Ovary (tissue), 9 donors: ENCODE data around the gene AUTS2. TPM values are rescaled to one million over a fixed set of nuclear protein-coding genes. Genes with fewer than 3 reads are reported as not detected.

Experiments
- DNase-seq, 5 donors: peaks; one replicate each; pipeline ENCODE4 v3.0.0-alpha.2; 2019 to 2020
- H3K27ac ChIP-seq, 2 donors: fragments of 200-600 bp; one replicate each; pipeline versions ENCODE4 v1.5.1 to v1.8.0; 2019 to 2022
- H3K27me3 ChIP-seq: fragments of 200-600 bp; one replicate; pipeline ENCODE4 v1.8.0; 2022
- H3K36me3 ChIP-seq: fragments of 200-600 bp; sonication (generic); one replicate; pipeline ENCODE4 v1.5.1; 2019
- H3K4me1 ChIP-seq: one replicate; pipeline ENCODE4 v1.8.1; 2013; ENCODE audit warnings: mild to moderate bottlenecking, moderate library complexity; ENCODE audit not compliant: insufficient read depth
- H3K4me3 ChIP-seq: fragments of 200-600 bp; sonication (generic); one replicate; pipeline ENCODE4 v1.5.1; 2017
- H3K9me3 ChIP-seq, 2 donors: fragments of 200-600 bp in 1 of 2; sonication (generic) in 1 of 2; one replicate each; pipeline versions ENCODE4 v1.5.1 to v1.8.1; 2013 to 2019; ENCODE audit warnings: mild to moderate bottlenecking in 1 of 2, moderate library complexity in 1 of 2
- EP300 ChIP-seq: sonication (generic); formaldehyde crosslinking; IDR thresholded peaks from one replicate; pipeline ENCODE4 v1.6.1; 2017; ENCODE audit warnings: antibody characterized with exemption
- POLR2A ChIP-seq: fragments of 450-650 bp; IDR thresholded peaks from one replicate; pipeline ENCODE4 v1.6.1; 2017; ENCODE audit warnings: antibody characterized with exemption, mild to moderate bottlenecking, moderate library complexity
- WGBS, 3 donors: extraction: QIAGEN DNeasy Blood & Tissue Kit in 1 of 3; methylation state at CpG; one replicate each; pipeline versions ENCODE4 v1.1.5 to v1.1.7; 2013 to 2017; 5-methylcytosine and 5-hydroxymethylcytosine counted together
- intact Hi-C, 4 donors: fragments of 100-400 bp; cut with DNase I; formaldehyde crosslinking; loops; one replicate each; pipeline versions ENCODE4 v1.11.0 to v1.15.1; 2022 to 2023
- polyA plus RNA-seq, 2 donors: library from polyadenylated mRNA; stranded (reverse); fragments of 200-250 nt in 1 of 2; fragments of 350-450 nt in 1 of 2; fragmentation: Illumina TruSeq in 1 of 2; extraction: RNeasy Lipid Tissue Mini Kit (QIAGEN cat#74804) in 1 of 2; gene quantifications; one replicate each; pipeline ENCODE4 v1.2.3, GENCODE V29; 2013 to 2014
- total RNA-seq, 7 donors: library from RNA; depleted of rRNA in 2 of 7; stranded (reverse); fragments of >200 nt in 2 of 7; fragmentation: NEBNext Ultra II Directional in 3 of 7; extraction: Animal tissue kit (Norgen Biotek cat#: 25700) in 3 of 7; gene quantifications; one replicate each; pipeline versions ENCODE4 v1.1.0 to v1.2.4, GENCODE V29; 2016 to 2023
- TF ChIP-seq, protein P1 (sequence below), 3 donors: fragments of 450-650 bp in 2 of 3; fragments of 200-600 bp in 1 of 3; IDR thresholded peaks; one replicate each; pipeline versions ENCODE4 v1.5.1 to v1.8.0; 2016 to 2022; ENCODE audit warnings: antibody characterized with exemption in 3 of 3, mild to moderate bottlenecking in 1 of 3
- donor health status: DM: no; HTN: no; CAD: no; lungs with moderate emphysema.
- donor health status: DM: no; HTN: no; CAD: no.
- donor health status: Bipolar disorder and iron deficiency.
- donor health status: DM: yes; HTN: yes; CAD: no.
- donor health status: DM: no; HTN: no; CAD: no.
- donor health status: DM: yes; HTN: yes; CAD: no.

AUTS2 gene
- total and polyA plus RNA-seq, 9 donors = 18.3 to 60.9 (median 44.9) TPM

DNA sequence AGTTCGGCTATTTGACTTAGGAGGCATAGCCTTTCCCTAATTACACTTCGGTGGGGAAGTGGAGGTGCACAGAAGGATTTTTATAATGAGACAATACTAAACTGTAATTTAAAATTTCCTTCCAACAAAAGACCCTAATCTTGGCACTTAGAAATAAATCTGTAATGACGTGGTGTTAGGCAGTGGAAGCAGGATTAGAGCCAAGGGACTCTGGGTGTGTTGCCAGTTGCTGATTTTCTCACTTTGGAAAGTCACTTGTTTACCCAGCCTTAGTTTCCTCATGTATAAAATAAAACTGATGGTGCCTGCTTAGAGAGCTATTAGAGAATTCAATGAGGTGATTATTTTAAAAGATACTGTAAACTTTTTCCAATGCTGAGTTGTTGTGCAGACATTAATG, 287.2 kb downstream of the AUTS2 start:
- H3K36me3 ChIP-seq = no peaks in the 10 kb centered on the region
- intact Hi-C loops = loop anchor here in 1 of 4 donors (10.0 kb wide), 1 partner anchor 271 kb away; no protein-coding TSS in a partner anchor
- no peaks in the 10 kb centered on the region for H3K9me3 ChIP-seq
- H3K27ac ChIP-seq = no peak overlapping the region
- 50 to 64% (median 57%) methylated on average over 3 of the region's 3 CpGs for whole genome bisulfite sequencing, 3 donors
- peaks cover 6% of the 10 kb centered on the region for H3K4me1 ChIP-seq
- DNase-seq = no peak
- TF ChIP-seq POLR2A = no peak
- TF ChIP-seq, protein P1, sequence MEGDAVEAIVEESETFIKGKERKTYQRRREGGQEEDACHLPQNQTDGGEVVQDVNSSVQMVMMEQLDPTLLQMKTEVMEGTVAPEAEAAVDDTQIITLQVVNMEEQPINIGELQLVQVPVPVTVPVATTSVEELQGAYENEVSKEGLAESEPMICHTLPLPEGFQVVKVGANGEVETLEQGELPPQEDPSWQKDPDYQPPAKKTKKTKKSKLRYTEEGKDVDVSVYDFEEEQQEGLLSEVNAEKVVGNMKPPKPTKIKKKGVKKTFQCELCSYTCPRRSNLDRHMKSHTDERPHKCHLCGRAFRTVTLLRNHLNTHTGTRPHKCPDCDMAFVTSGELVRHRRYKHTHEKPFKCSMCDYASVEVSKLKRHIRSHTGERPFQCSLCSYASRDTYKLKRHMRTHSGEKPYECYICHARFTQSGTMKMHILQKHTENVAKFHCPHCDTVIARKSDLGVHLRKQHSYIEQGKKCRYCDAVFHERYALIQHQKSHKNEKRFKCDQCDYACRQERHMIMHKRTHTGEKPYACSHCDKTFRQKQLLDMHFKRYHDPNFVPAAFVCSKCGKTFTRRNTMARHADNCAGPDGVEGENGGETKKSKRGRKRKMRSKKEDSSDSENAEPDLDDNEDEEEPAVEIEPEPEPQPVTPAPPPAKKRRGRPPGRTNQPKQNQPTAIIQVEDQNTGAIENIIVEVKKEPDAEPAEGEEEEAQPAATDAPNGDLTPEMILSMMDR (IDR thresholded peaks at IDR 0.05) = no peak
- TF ChIP-seq EP300 = no peak
- no peaks in the 10 kb centered on the region for H3K27me3 ChIP-seq
- H3K4me3 ChIP-seq = no peak overlapping the region

DNA sequence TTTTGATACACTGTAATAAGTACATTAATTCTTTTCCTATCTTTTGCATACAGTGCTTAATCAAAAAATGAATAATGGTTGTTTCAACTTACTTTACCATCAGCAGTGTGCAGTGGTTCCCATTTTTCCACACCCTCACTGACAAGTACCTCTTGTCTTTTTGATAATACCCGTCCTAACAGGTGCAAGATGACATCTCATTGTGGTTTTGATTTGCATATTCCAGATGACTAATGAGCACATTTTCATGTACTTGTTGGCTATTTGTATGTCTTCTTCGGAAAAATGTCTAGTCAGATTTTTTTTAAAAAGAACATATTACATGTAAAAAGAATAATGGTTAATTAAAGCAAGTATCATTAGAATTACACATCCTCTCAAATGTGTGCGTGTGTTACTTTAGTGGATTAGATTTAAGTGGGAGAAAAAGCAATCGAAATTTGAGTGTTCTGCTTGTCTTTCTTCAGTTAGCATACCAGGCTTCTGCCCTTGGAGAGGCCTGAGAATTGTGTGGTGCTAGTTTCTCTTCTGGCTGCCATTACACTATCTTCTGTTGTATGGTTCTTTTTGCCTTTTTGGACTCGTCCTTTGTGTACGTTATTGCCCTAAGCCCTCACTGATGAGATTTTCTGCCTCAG, 291.2 kb downstream of the AUTS2 start:
- intact Hi-C loops = loop anchor here in 1 of 4 donors (10.0 kb wide), 1 partner anchor 275 kb away; no protein-coding TSS in a partner anchor
- Histone ChIP-seq H3K27me3 (no peaks in the 10 kb centered on the region), H3K4me1 (peaks cover 6% of the 10 kb centered on the region), H3K4me3 (no peak overlapping the region), H3K27ac (no peak overlapping the region), H3K9me3 (no peaks in the 10 kb centered on the region), H3K36me3 (no peaks in the 10 kb centered on the region)
- no peak for DNase-seq
- no peak for TF ChIP-seq EP300
- TF ChIP-seq POLR2A = no peak
- TF ChIP-seq, protein P1 (IDR thresholded peaks at IDR 0.05) = no peak
- 50 to 55% (median 51%) methylated on average over 6 of the region's 6 CpGs for WGBS, 3 donors

DNA sequence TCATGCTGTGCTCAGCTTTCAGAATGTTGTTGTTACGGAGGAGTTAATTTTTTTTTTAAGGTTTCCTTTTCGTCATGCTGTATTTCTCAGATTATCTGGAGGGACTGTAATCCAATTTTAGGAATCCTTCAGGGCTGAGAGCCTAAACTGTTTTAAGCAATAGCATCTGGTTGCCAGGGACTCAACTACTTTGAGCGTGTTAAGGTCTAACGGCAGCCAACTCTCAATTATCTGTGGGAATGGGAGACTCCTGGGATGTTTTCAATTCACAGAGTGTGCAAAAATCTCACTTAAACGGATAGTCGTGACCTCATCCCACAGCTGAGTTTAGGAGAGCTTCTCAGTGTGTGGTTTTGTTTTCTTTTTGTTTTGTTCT, 291.7 kb downstream of the AUTS2 start:
- intact Hi-C loops = loop anchor here in 1 of 4 donors (10.0 kb wide), 1 partner anchor 275 kb away; no protein-coding TSS in a partner anchor
- WGBS, 3 donors = 12 to 18% (median 14%) methylated on average over 6 of the region's 6 CpGs
- no peaks in the 10 kb centered on the region for H3K36me3 ChIP-seq
- TF ChIP-seq POLR2A (no peak), EP300 (no peak)
- TF ChIP-seq, protein P1 (IDR thresholded peaks at IDR 0.05) = no peak
- no peaks in the 10 kb centered on the region for H3K27me3 ChIP-seq
- peaks cover 6% of the 10 kb centered on the region for H3K4me1 ChIP-seq
- no peak overlapping the region for H3K27ac ChIP-seq
- H3K4me3 ChIP-seq = no peak overlapping the region
- no peaks in the 10 kb centered on the region for H3K9me3 ChIP-seq
- no peak for DNase-seq

DNA sequence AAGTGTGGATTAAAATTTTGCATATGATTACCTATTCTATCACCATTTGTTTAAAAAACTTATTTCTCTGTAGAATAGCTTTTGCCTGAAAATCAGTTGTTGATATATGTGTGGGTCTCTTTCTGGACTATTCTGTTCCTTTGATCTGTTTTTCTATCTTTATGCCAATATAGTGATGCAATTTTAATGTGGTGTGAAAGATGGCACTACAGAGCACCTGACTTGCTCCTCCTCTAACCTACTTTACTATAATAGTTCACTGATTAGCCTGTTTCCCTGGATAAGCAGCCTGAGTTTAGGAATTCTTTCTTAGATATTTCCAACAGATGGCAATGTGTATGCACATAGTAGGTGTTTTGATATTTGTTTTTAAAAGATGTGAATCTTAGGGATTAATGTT, 294.5 kb downstream of the AUTS2 start:
- Histone ChIP-seq H3K36me3 (no peaks in the 10 kb centered on the region), H3K4me3 (no peak overlapping the region), H3K27ac (no peak overlapping the region), H3K27me3 (no peaks in the 10 kb centered on the region), H3K4me1 (peaks cover 5% of the 10 kb centered on the region), H3K9me3 (no peaks in the 10 kb centered on the region)
- intact Hi-C loops = no loop called here
- TF ChIP-seq POLR2A = no peak
- no peak for TF ChIP-seq EP300
- TF ChIP-seq, protein P1 (IDR thresholded peaks at IDR 0.05) = no peak
- DNase-seq = no peak
